Cerebellar nuclear complex (tissue), 1 donor: Measurements from ENCODE around the gene ANKRD34C.
"Not testable (repeated sequence)": the region's sequence is repeated elsewhere in the genome, so short reads cannot be mapped to it uniquely, and the experiment has no call there.

ENCODE experiments used
- DNase-seq, 2 experiments: peaks; one replicate each; lab custom pipeline; 2025; lab: John Stamatoyannopoulos, UW

Gene ANKRD34C

GRCh38 chr15:79310985-79311900, 28.7 kb downstream of the ANKRD34C start, which contains the start of gene TMED3:
Gene TMED3, plus strand, starts transcription at chr15:79311112. Its CDS starts 138 bp downstream, at chr15:79311250.
- DNase-seq, result peak in 1 of 2 experiments; percentile 34

GRCh38 chr15:79311901-79312553, 29.5 kb downstream of the ANKRD34C start:
- no peak for DNase-seq

- DNase-seq, result no peak
Measured at GRCh38 chr15:79314186-79314585, 31.7 kb downstream of the ANKRD34C start.

- DNase-seq, result no peak
Measured at GRCh38 chr15:79314811-79315210, 32.3 kb downstream of the ANKRD34C start.

GRCh38 chr15:79315623-79316328, 33.3 kb downstream of the ANKRD34C start:
- peak; percentile 96 to 97 for DNase-seq

GRCh38 chr15:79316864-79317263, 34.3 kb downstream of the ANKRD34C start:
- no peak for DNase-seq

GRCh38 chr15:79319973-79320372, 37.5 kb downstream of the ANKRD34C start:
- not testable (repeated sequence) for DNase-seq

GRCh38 chr15:79321876-79322275, 39.4 kb downstream of the ANKRD34C start:
- DNase-seq, result no peak

GRCh38 chr15:79322306-79322705, 39.8 kb downstream of the ANKRD34C start:
- no peak for DNase-seq

GRCh38 chr15:79322945-79323344, 40.4 kb downstream of the ANKRD34C start:
- no peak for DNase-seq

- no peak for DNase-seq
Measured at GRCh38 chr15:79329171-79329611, 46.7 kb downstream of the ANKRD34C start.
